HG03175 (cell line): ENCODE data around the gene MLF1.
A peak's percentile ranks its signal among the peaks of the same experiment; 100 is the strongest.
"Not testable (repeated sequence)": the region's sequence is repeated elsewhere in the genome, so short reads cannot be mapped to it uniquely, and the experiment has no call there.

ENCODE experiments used
- ATAC-seq: cut with Tn5 transposase; IDR thresholded peaks from one replicate; pipeline ENCODE4 v1.9.1; 2021; ENCODE audit warnings: mild to moderate bottlenecking, moderate library complexity; ENCODE audit not compliant: unreplicated experiment

The MLF1 gene, protein sequence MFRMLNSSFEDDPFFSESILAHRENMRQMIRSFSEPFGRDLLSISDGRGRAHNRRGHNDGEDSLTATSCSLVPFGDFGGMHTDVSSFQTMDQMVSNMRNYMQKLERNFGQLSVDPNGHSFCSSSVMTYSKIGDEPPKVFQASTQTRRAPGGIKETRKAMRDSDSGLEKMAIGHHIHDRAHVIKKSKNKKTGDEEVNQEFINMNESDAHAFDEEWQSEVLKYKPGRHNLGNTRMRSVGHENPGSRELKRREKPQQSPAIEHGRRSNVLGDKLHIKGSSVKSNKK

GRCh38 chr3:158570999-158571702 lies at the start of gene MLF1:
TSS of gene MLF1 (plus strand) at chr3:158571194. CDS start at chr3:158571301, 107 bp downstream.
- peak; percentile 99 for ATAC-seq

GRCh38 chr3:158522221-158523136 lies 48.5 kb upstream of the MLF1 start:
- ATAC-seq, result no peak

- ATAC-seq, result no peak
These were observed 42.8 kb upstream of the MLF1 start for GRCh38 chr3:158528076-158528674.

DNA sequence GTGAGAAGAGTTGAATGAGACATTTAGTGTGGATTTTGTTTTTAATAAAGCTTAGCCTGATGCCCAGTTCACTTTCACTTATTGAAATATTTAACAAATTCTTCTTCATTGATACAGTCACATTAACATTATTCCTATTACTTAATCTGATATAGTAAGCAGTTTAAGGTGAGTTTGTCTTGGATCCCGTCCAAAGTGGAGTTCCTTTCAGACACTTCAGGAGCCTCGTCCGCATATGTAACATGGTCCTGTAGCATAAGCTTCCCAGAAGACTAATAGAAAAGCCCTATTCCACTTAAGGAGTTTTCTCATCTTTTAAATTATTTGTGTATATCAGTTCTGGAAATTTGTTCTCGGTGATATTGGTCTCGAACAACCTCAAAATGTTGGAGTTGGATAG lies 39.7 kb upstream of the MLF1 start:
- no peak for ATAC-seq

DNA sequence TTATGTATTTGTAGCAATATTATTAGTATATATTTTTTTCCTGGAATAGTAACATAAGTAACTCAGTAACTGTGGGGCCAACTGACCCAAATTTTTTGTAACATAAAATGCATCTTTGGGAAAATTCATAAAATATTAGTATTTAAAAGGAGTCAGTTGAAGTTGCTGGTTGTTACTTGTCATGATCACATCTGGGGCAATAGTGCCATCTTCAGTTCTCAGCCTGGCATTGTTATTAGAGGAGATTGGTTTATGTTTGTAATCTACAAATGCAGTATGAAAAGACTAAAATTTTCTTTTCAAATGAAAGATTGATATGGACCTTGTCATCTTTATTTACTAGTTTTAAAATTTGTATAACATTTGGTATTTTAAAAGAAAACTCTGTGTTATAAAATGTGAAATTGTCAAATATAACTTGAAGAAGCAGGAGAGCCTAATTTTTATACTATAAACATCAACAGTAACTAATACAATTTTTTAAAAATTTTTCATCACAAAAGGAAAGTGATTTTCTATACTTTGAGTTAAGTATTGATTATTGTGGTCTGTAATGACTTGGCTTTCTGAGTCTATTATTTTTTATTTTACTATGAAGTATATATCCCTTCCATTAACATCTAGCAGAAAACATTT lies 38.8 kb upstream of the MLF1 start:
- ATAC-seq, result peak; percentile 52

DNA sequence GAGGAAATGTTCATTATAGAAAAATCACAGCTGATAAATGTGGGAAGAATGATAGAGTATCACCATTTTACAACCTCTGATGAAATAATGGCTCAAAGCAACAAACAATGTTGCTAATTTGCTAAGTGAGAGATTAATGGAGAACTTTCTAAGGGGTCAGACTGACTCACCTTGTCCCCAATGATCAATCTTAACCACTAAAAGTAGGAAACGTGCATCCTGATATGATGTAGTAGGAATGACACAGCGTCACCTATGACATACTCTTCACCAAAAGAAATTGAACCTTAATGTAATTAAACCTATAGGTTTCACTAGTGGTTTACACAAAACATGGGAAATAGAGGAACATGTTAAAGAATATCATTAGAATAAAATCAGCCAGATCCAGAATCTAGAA lies 35.1 kb upstream of the MLF1 start:
- ATAC-seq, result no peak

DNA sequence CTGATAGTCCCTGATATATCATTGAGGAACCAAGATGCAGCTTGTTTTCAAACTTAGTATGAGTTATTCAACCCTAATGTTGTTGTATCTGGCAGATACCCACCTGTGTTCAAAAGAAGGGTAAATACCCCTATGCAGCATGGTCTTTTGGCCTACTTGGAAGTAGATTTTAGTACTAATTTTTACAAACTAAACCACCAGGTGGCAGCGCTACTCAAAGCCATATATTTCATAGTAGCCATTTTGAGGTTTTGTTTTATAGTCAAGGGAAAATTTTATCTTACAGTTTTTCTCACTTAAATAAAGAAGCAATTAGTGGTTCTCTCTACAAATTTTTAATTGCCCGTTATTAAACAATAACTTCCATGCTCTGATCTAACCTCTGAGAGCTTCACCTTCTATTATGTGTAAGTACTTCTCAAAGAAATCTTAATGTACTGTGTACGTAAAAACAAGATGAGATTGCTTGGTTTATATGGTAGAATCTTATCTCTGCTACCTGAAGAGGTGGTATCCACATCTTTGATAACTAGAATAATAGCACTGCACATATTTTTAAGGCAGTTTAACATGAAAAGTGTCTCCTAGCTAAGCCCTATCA lies 31.5 kb upstream of the MLF1 start:
- ATAC-seq, result peak; percentile 73

DNA sequence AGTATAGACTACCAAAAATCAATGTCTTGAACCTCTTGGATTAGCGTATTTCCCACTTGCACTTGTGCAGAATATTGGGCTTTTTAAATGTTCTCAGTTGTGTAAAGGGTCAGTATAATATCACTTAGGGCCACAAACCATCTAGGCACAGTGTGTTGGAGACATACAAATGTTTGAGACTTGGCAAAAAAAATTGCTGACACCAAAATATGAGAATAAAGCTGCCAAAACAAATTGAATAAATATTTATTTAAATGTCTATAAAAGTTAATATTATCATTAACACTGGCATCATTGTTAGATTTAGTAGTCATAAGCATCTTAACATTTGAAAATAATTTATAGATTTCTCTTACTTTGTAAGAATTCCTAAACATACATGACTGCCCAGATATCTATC lies 30.9 kb upstream of the MLF1 start:
- ATAC-seq, result no peak

DNA sequence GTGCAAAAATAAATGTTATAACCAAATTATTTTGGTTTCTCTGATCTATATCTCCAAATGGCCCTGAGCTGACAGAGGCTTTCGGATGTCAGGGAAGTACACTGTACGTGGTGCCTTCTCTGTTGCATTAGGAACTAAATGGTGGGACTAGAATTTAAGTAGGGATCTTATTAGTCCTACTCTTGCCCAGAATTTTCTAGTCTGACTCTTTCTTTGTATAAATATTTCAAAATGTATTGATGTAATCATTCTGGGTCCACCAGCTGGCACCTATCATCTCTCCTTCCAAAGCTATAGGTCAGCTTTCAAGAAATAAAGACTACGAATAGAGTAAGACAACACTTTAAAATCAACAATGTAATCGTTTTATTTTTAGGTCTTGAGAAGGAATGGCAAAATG lies 22.3 kb upstream of the MLF1 start:
- no peak for ATAC-seq

DNA sequence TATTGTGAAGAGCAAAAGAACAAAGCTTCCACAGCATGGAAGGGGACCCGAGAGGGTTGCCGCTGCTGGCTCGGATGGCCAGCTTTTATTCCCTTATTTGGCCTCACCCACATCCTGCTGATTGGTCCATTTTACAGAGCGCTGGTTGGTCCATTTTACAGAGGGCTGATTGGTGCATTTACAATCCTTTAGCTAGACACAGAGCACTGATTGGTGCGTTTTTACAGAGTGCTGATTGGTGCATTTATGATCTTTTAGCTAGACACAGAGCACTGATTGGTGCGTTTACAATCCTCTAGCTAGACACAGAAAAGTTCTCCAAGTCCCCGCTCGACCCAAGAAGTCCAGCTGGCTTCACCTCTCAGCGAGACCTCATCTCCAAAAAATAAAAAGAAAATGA lies 21.1 kb upstream of the MLF1 start:
- ATAC-seq, result not testable (repeated sequence)

- no peak for ATAC-seq
These were observed 18.9 kb upstream of the MLF1 start for GRCh38 chr3:158552124-158552523.

GRCh38 chr3:158559504-158559903 lies 11.5 kb upstream of the MLF1 start:
- ATAC-seq, result no peak

DNA sequence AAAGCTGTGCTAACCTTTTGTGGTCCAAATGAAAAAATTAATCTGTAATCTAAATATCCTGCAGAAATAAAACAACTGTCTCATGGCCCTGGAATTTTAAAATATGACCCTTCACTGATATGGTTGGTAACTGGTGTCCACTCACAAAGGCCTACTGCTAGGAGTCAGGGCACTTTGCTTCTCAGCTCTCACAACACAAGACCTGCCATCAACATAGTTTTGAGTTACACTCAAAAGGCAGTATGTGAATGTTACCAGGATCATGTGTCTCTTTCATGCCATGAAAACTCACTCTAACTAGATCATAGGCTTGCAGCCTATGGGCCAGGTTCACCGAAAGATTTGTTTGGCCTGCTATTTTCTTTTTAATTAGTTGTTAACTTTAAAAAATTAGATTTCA lies 10.0 kb upstream of the MLF1 start:
- no peak for ATAC-seq

GRCh38 chr3:158562674-158563073 lies 8.3 kb upstream of the MLF1 start:
- no peak for ATAC-seq

GRCh38 chr3:158563076-158563475 lies 7.9 kb upstream of the MLF1 start:
- no peak for ATAC-seq

GRCh38 chr3:158565076-158565475 lies 5.9 kb upstream of the MLF1 start:
- ATAC-seq, result no peak

DNA sequence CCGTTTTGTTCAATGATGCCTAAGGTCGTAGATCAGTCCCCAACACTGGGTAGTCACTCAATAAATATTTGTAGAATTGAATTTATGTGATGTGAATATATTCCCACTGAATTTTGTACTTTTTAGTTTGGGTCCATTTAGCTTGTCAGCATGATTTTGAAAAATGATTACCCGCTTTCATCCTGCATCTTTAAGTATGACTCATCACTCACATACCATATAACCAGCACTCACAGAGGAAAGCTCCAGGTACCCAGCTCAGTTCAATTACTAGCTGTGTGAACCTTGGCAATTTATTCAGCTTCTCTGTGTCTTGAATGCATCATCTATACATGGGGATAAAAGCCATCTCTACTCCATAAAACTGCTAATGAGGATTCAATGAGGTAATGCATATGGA lies 2.2 kb upstream of the MLF1 start:
- ATAC-seq, result no peak

GRCh38 chr3:158569794-158570193 lies 1.2 kb upstream of the MLF1 start:
- no peak for ATAC-seq

DNA sequence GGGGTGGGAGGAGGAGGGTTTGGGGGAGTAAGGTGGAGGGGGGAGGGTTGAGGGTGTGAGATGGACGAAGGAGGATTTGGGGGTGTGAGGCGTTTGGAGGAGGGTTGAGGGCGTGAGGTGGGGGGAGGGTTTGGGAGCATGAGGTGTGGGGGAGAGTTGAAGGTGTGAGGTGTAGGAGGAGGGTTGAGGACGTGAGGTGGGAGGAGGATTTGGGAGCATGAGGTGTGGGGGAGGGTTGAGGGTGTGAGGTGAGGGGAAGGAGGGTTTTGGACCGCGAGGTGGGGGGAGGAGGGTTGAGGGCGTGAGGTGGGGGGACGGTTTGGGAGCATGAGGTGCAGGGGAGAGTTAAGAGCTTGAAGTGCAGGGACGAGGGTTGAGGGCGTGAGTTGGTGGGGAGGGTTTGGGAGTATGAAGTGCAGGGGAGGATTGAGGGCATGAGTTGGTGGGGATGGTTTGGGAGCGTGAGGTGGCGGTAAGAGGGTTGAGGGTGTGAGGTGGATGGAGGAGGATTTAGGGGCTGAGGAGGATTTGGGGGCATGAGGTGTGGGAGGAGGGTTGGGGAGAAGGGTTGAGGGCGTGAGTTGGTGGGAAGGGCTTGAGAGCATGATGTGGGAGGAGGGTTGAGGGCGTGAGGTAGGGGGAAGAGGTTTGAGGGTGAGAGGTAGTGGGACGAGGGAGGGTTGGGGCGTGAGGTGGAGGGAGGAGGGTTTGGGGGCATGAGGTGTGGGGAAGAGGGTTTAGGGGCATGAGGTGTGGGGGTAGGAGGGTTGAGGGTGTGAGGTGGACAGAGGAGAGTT lies 1.2 kb downstream of the MLF1 start:
- no peak for ATAC-seq

DNA sequence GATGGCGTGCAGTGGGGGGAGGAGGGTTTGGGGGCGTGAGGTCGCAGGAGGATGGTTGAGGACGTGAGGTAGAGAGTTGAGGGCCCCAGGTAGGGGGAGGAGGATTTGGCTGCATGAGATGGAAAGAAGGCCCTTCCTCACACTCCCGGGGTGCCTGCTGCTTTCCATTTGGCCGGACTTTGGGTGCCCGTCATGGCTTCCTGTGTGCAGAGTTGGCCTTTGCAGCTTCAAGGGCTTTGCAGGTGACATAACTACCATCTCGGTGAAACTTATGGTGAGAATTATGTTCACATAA lies 1.7 kb downstream of the MLF1 start:
- ATAC-seq, result no peak
